ENCODE results near the gene STUM.
"Not testable (repeated sequence)": the region's sequence is repeated elsewhere in the genome, so short reads cannot be mapped to it uniquely, and the experiment has no call there.

The STUM gene

DNA sequence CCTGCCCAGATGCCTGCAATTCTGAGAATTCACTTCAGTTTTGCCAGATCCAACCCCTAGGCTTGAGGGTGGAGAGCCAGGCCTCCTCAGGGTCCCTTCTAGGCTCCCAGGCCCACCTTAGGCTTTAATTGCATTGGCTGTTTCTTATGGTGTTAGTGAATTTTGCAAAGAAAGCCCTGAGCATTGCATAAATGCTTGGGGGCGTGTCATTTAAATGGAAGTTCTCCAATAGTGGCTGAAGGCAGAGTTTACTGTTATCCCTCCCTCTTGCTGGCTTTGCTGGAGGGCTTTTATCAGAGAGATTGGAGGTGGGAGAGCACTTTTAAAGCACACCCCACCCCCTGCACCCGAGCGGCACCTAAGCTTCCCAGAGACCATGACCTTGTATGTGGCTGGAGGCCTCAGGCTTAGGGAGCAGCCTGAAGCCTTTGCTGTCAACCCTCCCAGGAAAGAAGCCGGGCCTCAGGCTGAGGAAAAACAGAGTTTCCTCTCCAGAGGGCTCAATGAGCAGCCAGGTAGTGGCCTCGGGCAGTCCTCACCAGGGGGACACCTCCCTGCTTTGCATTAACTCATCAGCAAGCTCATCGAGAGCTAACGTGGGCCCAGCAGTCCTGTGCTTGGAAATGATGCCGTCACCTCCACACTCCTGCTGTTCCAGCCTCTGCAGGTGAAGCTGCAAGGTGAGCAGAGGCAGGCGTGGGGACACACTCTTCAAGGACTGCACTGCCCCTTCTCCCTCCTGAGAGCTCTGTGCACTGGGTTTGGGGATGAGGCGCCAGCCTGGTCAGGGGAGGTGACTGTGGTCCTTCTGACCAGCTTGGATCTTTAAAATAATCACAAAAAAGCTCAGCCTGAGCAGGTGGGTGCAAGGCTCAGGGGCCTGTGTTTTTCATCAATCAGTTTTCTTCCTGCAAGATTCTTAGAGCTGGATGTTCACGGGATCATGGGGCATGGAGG lies 58.0 kb downstream of the STUM start:
- DNase-seq = no peak

DNA sequence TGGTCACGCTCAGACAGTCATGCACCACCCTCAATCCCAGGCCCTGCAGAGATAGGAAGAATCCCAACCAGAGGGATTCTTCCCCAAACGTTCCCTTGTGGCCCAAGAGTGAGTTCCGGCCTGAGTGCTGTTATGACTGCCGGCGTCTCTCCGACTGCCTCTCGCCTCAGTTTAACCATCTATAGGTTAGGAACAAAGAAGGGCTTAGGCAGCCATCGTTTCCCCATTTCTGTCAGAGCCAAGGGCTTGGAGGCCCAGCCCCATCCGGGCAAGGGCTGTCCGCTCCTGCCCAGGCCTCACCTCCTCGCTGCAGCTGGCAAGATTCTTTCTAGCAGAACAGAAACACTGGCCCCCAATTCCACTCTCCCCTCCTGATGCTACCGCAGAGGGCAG lies 58.7 kb downstream of the STUM start:
- DNase-seq = no peak

DNA sequence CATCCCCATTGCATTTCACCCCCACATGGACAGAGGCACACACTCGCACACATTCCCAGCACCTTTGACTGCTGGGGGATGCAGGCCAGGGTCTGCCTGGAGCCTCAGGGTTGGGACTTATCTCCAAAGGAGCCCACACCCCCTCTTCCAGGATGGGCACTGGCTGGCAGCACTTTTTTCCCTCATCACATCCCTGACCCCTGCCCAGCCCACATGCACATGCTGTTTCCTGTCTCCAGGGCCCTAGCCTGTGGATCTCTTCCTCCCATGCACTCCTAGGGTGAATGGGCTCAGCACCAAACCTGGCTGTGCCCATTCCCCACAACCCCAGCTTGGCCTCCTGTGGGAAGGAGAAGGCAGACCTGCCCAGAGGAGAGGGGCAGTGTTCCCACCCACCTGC lies 59.3 kb downstream of the STUM start:
- no peak for DNase-seq

DNA sequence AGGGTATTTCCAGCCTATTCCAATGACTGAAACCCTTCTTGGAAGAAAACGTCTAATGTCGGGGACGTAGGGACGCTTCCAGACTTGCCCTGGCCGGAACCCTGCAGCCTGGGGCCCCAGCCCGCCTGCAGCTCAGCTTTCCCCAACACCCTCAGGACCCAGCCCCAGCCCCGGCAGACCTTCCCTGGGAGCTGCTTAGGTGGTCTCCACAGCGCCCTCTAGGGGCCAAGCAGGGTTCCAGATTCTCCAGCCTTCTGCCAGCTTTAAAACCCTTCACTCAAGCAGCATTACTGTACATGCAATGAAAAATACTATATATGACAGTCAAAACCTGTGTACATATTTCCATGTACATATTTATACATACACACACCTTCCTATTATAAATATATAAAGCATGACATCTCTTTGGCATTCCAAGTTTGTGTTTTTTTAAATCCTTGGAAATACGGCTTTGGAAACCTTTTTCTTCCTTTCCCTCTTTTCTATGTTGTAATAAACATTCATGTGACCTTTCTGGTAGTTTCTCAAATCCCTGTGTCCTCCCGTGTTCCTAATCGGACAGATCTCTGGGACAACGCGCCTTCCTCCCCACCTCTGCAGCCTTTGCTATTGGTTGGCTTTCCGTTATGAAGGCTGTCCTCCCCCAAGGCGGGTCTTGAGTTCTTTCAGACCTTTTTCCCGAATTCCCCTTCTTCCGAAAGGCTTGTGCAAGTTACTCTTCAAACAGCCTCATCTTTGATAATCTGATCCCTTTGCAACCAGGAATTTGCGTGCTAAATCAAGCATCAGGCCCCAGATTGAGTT lies 60.3 kb downstream of the STUM start:
- DNase-seq = peak; percentile 69

DNA sequence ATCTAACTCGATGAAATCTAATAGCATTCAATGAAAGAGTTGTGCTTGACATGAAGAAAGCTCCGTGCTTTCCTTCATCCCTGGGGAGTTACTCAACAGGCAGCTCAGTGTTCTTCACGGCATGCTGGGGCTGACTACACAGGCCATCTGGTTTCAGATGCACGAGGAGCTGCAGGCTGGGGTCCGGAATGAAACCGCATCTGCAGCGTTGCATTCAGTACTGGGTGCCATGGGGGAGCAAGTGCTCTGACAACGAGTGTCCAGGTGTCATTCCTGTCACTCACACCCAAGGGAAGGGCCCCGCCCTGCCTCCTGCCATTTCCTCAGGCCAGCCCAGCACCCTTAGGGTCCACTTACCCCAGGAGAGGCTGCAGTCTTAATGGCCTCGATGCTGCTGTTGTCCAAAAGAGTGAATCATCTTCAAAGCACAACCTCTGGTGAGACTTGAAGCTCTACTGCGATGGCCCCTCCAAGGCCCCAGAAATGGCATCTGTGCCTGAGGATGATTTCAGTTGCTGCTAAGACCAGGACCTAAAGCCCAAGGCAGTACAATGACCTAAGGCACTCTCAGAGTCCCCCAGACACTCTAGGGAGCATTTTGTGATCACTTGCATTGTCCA lies 61.4 kb downstream of the STUM start:
- no peak for DNase-seq

DNA sequence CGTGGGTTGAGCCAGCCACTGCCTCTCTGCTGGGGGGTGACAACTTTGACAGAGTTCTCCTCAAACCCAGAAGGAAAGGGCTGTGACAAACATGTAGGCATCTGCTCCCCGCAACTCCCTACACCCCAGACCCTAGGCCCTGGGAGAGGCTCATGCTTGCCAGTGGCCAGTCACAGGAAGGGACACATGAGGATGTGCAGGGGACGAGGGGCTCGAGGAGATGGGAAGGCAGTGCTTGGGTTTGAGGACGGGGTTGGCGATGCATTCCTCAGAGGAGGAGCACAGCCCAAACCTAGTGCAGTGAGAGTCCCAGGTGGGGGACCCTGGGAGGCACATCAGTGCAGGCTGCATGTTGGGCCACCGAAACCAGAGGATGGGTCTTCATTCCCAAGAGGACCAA lies 62.1 kb downstream of the STUM start:
- no peak for DNase-seq

DNA sequence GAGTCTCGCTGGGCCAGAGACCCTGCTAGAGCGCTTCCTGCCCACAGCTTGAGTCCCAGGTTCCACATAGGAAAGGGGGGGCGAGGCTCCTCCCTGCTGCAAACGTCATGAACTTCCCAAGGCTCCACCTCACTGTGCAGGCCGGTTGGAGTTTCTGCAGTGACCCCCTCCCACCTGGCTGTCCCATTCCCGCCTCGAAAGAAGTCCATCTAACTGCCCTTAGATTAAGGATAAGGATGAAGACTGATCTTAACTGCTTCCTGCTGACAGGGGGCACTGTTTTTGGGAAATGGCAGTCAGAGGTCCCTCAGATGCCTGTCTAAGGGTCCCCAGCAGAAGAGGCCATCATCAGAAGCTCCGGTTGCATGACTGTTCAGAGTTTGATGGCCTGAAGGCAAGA lies 62.7 kb downstream of the STUM start:
- no peak for DNase-seq

DNA sequence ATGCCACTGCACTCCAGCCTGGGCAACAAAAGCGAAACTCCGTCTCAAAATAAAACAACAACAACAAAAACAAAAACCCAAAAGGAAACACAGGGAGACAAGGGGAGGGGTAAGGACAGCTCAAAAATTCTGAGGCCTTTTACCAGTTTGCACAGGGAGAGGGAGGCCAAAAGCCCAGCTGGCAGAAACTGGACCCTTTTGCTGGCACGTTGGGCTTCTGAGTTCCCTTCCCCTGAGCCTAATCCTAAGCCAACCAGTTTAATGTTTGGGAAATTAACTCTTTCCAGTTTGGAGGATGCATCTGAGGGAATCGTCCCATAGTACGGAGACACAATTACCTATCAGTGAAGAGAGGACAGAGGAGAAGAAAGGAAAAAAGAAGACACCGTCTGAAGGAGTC lies 63.4 kb downstream of the STUM start:
- DNase-seq = not testable (repeated sequence)

DNA sequence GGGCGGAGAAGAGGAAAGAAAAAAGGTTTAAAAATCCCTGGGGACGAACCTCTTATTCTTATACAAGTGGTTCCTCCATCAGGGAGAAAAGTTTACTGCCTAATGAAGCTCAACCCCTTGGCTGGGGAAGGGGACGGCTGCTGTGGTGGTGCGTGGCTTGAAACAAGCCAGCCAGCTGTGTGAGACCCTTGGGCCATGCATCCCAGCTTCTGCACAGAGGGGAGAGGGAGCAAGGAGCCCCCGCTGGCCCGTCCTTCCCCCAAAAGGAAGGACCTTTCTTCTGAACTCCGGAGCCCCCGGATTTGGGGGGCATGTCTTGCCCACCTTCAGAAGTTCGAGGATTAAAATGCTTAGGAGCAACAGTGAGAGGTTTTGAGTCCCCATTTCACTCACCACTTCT lies 67.3 kb downstream of the STUM start:
- no peak for DNase-seq

DNA sequence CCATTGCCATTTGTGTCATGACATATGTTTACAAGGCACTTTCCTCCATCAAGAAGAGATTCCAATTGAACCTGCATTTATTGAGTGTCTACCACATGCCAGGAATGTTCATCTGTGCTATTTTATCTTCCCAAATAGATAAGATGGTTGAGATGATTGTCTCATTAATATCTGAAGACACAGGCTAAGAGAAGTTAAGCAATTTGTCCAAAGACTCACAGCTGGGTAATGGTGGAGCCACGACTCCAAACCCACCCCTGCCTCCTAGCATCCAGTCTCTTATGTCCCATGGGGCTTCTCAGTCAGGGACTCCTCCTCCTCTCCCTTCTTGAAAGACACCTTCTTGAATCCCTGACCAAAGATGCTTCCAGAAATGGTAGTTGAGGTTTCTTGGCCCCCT lies 68.1 kb downstream of the STUM start:
- no peak for DNase-seq

DNA sequence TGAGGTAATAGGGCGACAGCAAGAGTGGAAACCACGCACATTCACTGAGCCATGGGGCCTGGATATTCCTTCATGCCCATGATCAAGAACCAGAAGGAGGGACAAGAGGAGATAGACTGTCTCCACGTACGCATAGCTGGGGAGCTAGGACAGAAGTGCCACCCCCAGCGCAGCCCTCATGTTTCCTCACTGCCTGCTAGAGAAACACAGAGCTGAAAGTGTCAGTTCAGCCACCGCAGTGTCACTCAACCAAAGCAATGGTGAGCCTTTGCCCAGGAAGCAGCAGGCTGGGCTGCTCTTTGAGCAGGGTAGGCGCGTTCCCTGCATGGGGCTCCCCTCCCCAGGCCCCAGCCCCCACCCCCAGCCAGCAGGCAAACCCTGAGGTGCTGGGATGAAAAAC lies 68.5 kb downstream of the STUM start:
- no peak for DNase-seq

DNA sequence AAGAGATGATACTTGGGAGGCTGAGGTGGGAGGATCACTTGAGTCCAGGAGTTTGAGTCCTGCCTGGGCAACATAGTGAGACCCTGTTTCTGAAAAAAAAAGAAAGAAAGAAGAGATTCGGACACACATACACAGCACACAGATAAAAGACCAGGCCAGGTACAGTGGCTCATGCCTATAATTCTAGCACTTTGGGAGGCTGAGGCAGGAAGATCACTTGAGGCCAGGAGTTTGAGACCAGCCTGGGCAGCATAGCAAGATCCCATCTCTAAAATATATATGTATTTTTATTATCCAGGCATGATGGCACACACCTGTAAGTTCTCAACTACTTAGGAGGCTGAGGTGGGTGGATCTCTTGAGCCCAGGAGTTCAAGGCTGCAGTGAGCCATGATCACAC lies 69.2 kb downstream of the STUM start:
- DNase-seq = not testable (repeated sequence)

DNA sequence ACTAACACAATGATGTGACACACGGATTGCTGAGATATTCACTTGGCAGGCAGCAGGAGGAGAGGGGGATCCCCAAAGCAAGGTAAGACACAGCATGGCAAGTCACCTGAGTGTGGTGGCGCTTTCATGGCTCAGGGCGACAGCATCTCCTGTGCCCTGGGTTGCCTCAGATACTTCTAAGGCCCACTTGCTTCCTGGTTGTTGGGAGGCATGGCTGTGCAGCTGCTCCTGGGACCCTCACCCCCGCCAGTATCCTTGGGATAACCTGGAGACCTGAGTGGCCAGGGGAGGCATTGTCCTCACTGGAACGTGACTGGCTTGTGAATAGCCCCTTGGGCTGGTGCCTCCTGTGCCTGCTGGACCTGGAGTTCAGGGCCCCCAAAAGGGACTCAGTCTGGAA lies 69.8 kb downstream of the STUM start:
- DNase-seq = no peak

DNA sequence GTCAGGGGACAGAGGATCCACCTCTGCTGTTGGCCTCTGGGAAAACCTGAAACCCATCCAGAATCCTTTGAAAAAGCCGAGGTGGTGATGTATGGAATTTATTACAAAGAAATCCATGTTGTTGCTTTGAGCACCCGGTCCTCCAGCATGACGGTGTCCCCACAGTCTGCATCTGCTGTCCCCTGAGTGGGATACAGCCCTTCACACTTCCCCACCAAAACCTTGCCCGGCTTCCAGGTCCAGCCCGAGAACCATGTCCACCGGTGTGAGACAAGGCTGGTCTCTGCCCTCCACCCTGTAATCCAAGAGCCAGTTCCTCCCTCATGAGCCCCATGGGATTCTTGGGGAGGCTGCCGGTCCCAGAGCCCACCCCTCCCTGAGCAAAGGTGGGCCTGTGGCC lies 70.5 kb downstream of the STUM start:
- DNase-seq = no peak

DNA sequence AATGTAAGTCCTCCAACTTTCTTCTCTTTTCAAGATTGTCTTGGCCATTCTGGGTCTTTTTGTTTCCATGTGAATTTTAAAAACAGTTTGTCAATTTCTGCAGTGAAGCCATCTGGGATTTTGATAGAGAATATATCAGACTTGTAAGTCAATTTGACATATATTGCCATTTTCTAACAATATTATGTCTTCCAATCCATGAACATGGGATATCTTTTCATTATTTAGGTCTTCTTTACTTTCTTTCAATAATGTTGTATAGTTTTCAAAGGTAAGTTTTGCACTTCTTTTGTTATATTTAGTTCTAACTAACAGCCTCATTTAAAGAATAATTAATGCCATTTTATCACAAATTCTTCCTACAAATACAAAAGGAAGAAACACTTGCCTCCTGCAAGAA lies 73.4 kb downstream of the STUM start:
- no peak for DNase-seq

DNA sequence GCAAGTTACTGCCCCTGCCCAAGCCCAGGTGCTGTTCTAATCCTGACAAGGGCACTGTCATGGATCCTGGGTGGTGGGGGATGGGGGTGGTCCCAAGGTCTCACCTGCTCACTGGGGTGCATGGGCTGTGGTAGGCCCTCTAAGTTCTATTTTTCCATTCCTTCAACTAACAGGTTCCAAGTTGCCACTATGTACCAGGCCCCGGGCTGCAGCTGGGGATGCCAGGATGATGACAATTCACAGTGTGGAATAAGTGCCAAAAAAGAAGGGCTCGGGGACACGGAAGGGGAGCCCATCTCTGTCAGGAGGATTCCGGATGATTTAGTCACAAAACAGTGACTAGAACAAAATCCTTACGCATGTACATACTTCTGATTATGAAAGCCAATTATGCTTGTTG lies 76.0 kb downstream of the STUM start:
- DNase-seq = no peak

DNA sequence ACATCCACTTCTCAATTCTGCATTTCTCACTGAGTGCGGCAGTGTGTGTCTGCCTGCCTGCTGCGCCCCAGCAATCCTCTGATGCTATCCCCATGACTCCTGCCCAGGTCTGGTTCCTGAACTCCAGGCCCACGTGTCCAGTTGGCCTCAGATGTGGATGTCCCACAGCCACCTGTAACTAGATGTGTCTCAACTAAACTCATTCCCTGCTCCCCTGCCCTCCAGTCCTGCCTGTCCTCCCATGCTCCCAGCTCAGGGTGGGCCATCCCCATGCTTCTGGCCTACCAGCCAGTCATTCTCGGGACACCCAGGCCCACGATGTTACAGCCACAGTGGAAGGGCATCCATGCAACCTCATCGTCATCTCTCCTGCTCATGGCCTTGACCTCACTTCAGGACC lies 76.8 kb downstream of the STUM start:
- DNase-seq = no peak

DNA sequence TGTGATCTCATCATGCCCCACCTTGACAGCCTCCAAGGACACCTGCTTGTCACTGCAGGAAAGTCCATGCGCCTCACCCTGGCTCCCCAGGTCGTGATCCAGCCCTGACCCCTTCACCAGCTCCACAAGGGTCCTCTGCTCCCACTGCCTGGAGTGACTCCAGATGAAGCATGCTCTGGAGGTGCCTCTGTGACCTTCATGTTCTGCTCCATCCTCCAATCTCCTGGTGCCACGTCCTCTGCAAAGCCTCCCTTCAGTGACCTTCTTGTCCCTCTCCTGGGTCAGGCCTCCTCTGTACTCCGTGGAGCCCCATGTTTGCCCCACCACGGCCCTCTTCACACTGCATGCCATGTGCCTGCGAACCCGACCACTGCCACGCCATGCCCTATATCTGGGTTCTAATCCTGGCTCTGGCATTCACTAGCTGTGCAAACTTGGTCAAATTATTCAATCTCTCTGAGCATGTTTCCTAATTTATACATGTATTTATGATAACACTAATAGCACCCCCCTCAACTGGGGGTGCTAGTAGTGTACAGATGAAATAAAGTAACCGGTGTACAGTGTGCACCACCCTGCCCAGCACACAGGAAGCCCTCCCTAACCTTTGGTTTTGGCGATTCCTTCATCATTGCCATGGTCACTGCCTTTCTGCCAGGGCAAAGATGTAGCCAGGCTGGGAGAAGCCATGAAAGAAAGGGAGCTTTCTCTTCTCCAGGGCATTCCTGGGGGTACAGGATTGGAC lies 77.4 kb downstream of the STUM start:
- DNase-seq = no peak

DNA sequence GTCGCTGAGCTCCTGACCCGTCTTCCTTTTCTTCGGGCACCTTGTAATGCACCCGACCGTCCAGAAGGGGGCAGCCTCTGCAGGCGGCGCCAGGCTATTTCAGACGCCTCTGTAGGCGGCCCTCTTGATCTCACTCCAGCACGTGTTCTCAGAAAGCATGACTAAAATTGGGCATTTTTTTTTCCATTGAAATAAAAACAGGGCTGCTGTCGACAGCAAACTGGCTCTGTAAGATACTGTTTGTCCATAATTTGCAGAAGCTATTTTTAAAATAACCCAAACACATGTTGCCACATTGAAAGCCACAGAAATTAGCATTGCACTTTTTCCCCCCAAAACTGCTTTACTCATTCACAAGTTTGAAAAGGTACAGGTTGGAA lies 78.0 kb downstream of the STUM start:
- peak; percentile 77 for DNase-seq

DNA sequence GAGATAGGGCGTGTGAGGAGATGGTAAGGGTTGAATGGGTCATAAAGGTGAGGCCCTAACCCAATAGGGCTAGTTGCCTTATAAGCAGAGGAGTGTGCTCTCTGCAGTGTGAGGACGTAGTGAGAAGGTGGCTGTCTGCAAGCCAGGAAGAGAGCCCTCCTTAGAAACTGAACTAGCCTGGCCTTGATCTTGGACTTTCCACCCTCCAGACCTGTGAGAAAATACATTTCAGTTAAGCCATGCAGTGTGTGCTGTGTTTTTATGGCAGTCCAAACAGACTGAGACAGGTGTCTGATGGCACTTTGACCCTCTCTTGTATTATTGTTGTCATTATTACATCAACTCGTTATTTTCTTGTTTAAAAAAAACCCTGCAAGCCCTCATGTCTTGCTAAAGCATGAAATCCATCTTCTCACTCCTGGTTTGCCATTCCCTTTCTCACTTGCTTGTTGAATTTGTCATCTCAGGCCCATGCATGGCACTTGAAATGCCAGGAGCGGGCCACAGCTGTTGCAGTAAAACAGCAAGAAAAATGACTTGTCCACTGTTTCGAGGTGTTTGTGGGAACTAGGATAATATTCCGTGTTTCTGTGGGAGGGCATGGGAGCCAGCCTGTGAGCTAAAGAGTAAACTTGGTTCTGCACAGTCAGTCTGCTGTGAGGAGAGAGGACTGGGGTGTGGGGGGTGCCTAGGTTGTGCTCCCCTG lies 78.6 kb downstream of the STUM start:
- no peak for DNase-seq

DNA sequence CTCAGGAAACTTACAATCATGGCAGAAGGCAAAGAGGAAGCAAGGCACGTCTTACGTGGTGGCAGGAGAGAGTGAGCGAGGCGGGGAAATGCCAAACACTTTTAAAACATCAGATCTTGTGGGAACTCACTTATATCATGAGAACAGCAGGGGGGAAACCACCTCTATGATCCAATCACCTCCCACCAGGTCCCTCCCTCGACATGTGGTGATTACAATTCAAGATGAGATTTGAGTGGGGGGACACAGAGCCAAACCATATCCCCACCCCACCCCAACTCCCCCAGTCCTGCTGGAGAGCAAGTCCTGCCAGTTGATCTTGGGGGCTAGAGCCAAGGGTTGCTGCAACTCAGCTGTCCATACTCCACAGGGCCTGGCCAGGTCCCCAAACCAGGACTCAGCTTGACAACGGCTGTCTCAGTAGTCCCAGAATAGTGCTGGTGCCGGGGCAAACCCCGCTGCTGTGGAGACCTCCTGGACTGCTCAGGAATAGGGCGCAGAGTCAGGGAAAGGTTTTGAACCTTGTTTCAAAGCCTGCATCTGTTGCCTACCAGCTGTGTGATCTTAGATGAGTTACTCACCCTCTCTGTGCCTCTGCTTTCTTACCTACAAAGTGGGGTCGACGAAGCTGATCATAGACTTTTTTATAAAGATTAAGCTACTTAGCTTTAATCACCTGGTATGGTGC lies 79.5 kb downstream of the STUM start:
- no peak for DNase-seq

All from hematopoietic multipotent progenitor cell treated with erythropoietin and hydrocortisone succinate and interleukin-3 and kit ligand, for 8 days (in vitro differentiated cells).